ENCODE measurements around the gene RNF222. TPM values are rescaled to one million over a fixed set of nuclear protein-coding genes. Genes with fewer than 3 reads are reported as not detected.

Gene RNF222
- total and polyA plus RNA-seq, 10 of the 15 experiments (the other 5 are each of a cell fraction or from before 2014, with no cell fraction given): not detected

DNA sequence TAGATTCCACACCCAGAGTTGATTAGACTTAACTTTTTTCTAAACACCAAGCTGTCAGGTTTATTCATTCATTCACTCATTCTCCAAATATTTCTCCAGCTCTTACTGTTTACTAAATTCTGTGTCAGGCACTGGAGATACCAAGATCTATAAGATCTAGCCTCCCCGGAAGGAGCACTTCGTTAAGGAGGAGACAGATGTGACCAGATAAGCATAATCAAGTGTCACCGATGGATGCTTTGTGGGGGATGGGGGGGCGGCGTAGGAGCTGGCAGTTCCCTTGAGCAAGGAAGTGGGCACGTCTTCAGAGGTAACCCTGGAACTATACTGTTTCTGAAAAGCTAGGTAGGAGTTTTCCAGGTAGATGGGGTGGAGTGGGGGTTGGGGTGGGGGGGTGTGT, 10.8 kb downstream of the RNF222 start:
- H3K27ac ChIP-seq (ENCODE audit: control insufficient read depth, insufficient read depth): no peak overlapping the region
- POLR2A ChIA-PET: interaction anchor here (0.6 to 1.3 kb wide), 2 partner anchors 10 to 298 kb away, joined by 4 to 5 read pairs; partner anchors contain the start of gene KRABD2
- H3K4me1 ChIP-seq (ENCODE audit: control insufficient read depth, insufficient read depth, low read length): no peaks in the 10 kb centered on the region
- no TSS peak for BruUV-seq (replicated peaks)
- no peaks in the 10 kb centered on the region for H3K9me3 ChIP-seq (replicated peaks; ENCODE audit: control insufficient read depth, insufficient read depth, low read length)
- WGBS (ENCODE audit: insufficient coverage, insufficient replicate concordance, low lambda C conversion rate, missing lambda C conversion rate): 78% methylated on average over 6 of the region's 6 CpGs
- TF ChIP-seq RAD51 (IDR thresholded peaks at IDR 0.05) (no peak), TCF7 (IDR thresholded peaks at IDR 0.05; ENCODE audit: borderline replicate concordance) (no peak), REST (IDR thresholded peaks at IDR 0.05; ENCODE audit: low read depth, low read length) (no peak), NFYB (IDR thresholded peaks at IDR 0.05; ENCODE audit: insufficient read depth, low read depth, low read length) (no peak), NBN (IDR thresholded peaks at IDR 0.05) (no peak), NRF1 (conservative IDR thresholded peaks at IDR 0.05; ENCODE audit: low read depth, low read length) (no peak), MYB (IDR thresholded peaks at IDR 0.05; ENCODE audit: borderline replicate concordance, low read depth, low read length) (no peak), PRDM15 (CRISPR knock-in tag; IDR thresholded peaks at IDR 0.05) (no peak), YBX1 (IDR thresholded peaks at IDR 0.05) (no peak)
- FAIRE-seq (no peak), ATAC-seq (no peak), DNase-seq (ENCODE audit: low read depth, low spot score) (no peak)
- SMC1A ChIA-PET (ENCODE audit: uncharacterized antibody, unreplicated experiment): no interaction called here
- H3K27me3 ChIP-seq (replicated peaks in 1 of 2; ENCODE audit: control insufficient read depth in 2 of 2, insufficient read depth in 2 of 2, low read length in 1 of 2): no peaks in the 10 kb centered on the region
- no peak overlapping the region for H3K4me2 ChIP-seq (ENCODE audit: control insufficient read depth, insufficient read depth)
- in situ Hi-C loops (cut with MboI): no loop called here
- H3K36me3 ChIP-seq (ENCODE audit: control insufficient read depth in 2 of 2, insufficient read depth in 2 of 2, low read length in 1 of 2): no peaks in the 10 kb centered on the region
- RAD21 ChIA-PET (ENCODE audit: unreplicated experiment): no interaction called here
- peaks cover 19% of the 10 kb centered on the region for H3K79me2 ChIP-seq (ENCODE audit: control insufficient read depth, insufficient read depth, low read length)
- CTCF ChIA-PET: interaction anchor here (1.5 to 1.9 kb wide), 2 partner anchors 10 to 359 kb away, joined by 4 to 9 read pairs; partner anchors contain the start of gene KRABD2
- H3K9ac ChIP-seq (ENCODE audit: control insufficient read depth, insufficient read depth, low read length): no peak overlapping the region
- no peak overlapping the region for H2AFZ ChIP-seq (ENCODE audit: control insufficient read depth, low read depth, low read length)
- intact Hi-C loops (cut with micrococcal nuclease; ENCODE audit: unreplicated experiment): loop anchor here (10.0 kb wide), 1 partner anchor 358 kb away; the partner anchor contains the start of gene CCDC42
- no peak overlapping the region for H3K4me3 ChIP-seq
- H4K20me1 ChIP-seq (ENCODE audit: control insufficient read depth, insufficient read depth): no peaks in the 10 kb centered on the region
